GM12878 (cell line): ENCODE measurements around the gene DPP6. TPM values are rescaled to one million over a fixed set of nuclear protein-coding genes. Genes with fewer than 3 reads are reported as not detected.

Experiments used
- ATAC-seq: fragments of 200-7000 bp; cut with Tn5 transposase; 3 replicates; pipeline ENCODE4 v1.9.1; 2020; ENCODE audit warnings: mild to moderate bottlenecking, moderate library complexity
- BruUV-seq: library from RNA; stranded (reverse); fragments of 400-500 nt; replicated peaks from 2 replicates; lab custom pipeline; 2021; lab: Mats Ljungman, UMichigan
- CTCF ChIA-PET: fragments of 300-600 bp; sonication (Branson Sonifier 250); formaldehyde crosslinking; extraction: SDS; loops from one replicate; lab custom pipeline; 2021; ENCODE audit warnings: inconsistent platforms; lab: Yijun Ruan, JAX
- POLR2A ChIA-PET: fragments of 350-600 bp; formaldehyde crosslinking; extraction: SDS; loops from one replicate; lab custom pipeline; 2021; ENCODE audit warnings: inconsistent platforms; lab: Charles Lee
- RAD21 ChIA-PET: fragments of 300-600 bp; sonication (Branson Sonifier 250); formaldehyde crosslinking; loops from one replicate; lab custom pipeline; 2023; ENCODE audit warnings: antibody characterized with exemption; ENCODE audit not compliant: unreplicated experiment; lab: Charles Lee
- SMC1A ChIA-PET: fragments of 300-600 bp; sonication (Branson Sonifier 250); formaldehyde crosslinking; loops from one replicate; lab custom pipeline; 2023; ENCODE audit not compliant: unreplicated experiment, uncharacterized antibody; lab: Charles Lee
- DNase-seq: peaks from one replicate; pipeline ENCODE4 v3.0.0-alpha.2; 2011; ENCODE audit warnings: low read depth, low spot score
- FAIRE-seq: peaks from 3 replicates; lab custom pipeline; 2011; peaks lifted over from hg19 to GRCh38; lab: Jason Lieb, UNC
- H2AFZ ChIP-seq: 2 replicates; pipeline ENCODE4 v1.6.0; 2011; ENCODE audit warnings: low read depth, low read length, control low read depth; ENCODE audit not compliant: control insufficient read depth
- H3K27ac ChIP-seq: 2 replicates; pipeline ENCODE4 v1.5.1; 2011; ENCODE audit warnings: control low read depth; ENCODE audit not compliant: control insufficient read depth, insufficient read depth
- H3K27me3 ChIP-seq, 2 experiments: replicated peaks in 1 of 2; 2 replicates each; pipeline versions ENCODE4 v1.6.0 to v1.6.1; 2011; ENCODE audit warnings: low read length in 1 of 2; ENCODE audit not compliant: control insufficient read depth in 2 of 2, insufficient read depth in 2 of 2
- H3K36me3 ChIP-seq, 2 experiments: 2 replicates each; pipeline ENCODE4 v1.5.1; 2011; ENCODE audit warnings: low read length in 1 of 2; ENCODE audit not compliant: control insufficient read depth in 2 of 2, insufficient read depth in 2 of 2
- H3K4me1 ChIP-seq: 2 replicates; pipeline ENCODE4 v1.6.1; 2011; ENCODE audit warnings: mild to moderate bottlenecking, low read length, moderate library complexity, mixed read lengths; ENCODE audit not compliant: control insufficient read depth, insufficient read depth
- H3K4me2 ChIP-seq: 2 replicates; pipeline ENCODE4 v1.6.0; 2011; ENCODE audit warnings: control low read depth; ENCODE audit not compliant: control insufficient read depth, insufficient read depth
- H3K4me3 ChIP-seq: fragments of 200-600 bp; sonication (generic); 2 replicates; pipeline ENCODE4 v1.5.1; 2016
- H3K79me2 ChIP-seq: 2 replicates; pipeline ENCODE4 v1.6.0; 2011; ENCODE audit warnings: low read length; ENCODE audit not compliant: control insufficient read depth, insufficient read depth
- H3K9ac ChIP-seq: 2 replicates; pipeline ENCODE4 v1.8.0; 2011; ENCODE audit warnings: low read length, control low read depth, mixed read lengths; ENCODE audit not compliant: control insufficient read depth, insufficient read depth
- H3K9me3 ChIP-seq: replicated peaks from 3 replicates; pipeline ENCODE4 v1.5.1; 2011; ENCODE audit warnings: mild to moderate bottlenecking, low read length; ENCODE audit not compliant: control insufficient read depth, insufficient read depth
- H4K20me1 ChIP-seq: 2 replicates; pipeline ENCODE4 v1.6.0; 2011; ENCODE audit not compliant: control insufficient read depth, insufficient read depth
- CREM ChIP-seq: IDR thresholded peaks from 2 replicates; pipeline ENCODE4 v1.6.1; 2014; ENCODE audit warnings: antibody characterized with exemption, low read depth
- ETV6 ChIP-seq, 2 experiments: fragments of 450-650 bp in 1 of 2; IDR thresholded peaks in 1 of 2; conservative IDR thresholded peaks in 1 of 2; 2 replicates each; pipeline ENCODE4 v1.6.1; 2014; ENCODE audit warnings: antibody characterized with exemption in 1 of 2, borderline replicate concordance in 1 of 2, low read depth in 1 of 2, mild to moderate bottlenecking in 1 of 2, moderate library complexity in 1 of 2
- HCFC1 ChIP-seq: fragments of 150-350 bp; IDR thresholded peaks from 2 replicates; pipeline ENCODE4 v1.6.1; 2014; ENCODE audit warnings: low read length
- MEF2B ChIP-seq: fragments of 450-650 bp; IDR thresholded peaks from 2 replicates; pipeline ENCODE4 v1.6.1; 2018; ENCODE audit warnings: mild to moderate bottlenecking, moderate library complexity; ENCODE audit not compliant: partially characterized antibody, poor library complexity, severe bottlenecking
- NR2C2 ChIP-seq: IDR thresholded peaks from 2 replicates; pipeline ENCODE4 v1.6.1; 2011; ENCODE audit warnings: borderline replicate concordance, low read depth; ENCODE audit not compliant: control insufficient read depth, insufficient read length
- STAT3 ChIP-seq: IDR thresholded peaks from 2 replicates; pipeline ENCODE4 v1.6.1; 2011; ENCODE audit warnings: low read depth, low read length, improper control_type of control experiment
- TCF12 ChIP-seq: IDR thresholded peaks from 2 replicates; pipeline ENCODE4 v1.6.1; 2011; ENCODE audit warnings: low read depth, mild to moderate bottlenecking, low read length
- ZNF217 ChIP-seq: fragments of 450-650 bp; IDR thresholded peaks from 2 replicates; pipeline ENCODE4 v1.6.1; 2017; ENCODE audit warnings: antibody characterized with exemption, mild to moderate bottlenecking
- ZNF24 ChIP-seq: fragments of 450-650 bp; IDR thresholded peaks from 2 replicates; pipeline ENCODE4 v1.6.1; 2017; ENCODE audit warnings: antibody characterized with exemption, mild to moderate bottlenecking
- ZSCAN29 ChIP-seq: fragments of 450-650 bp; IDR thresholded peaks from 2 replicates; pipeline ENCODE4 v1.6.1; 2017; ENCODE audit warnings: mild to moderate bottlenecking, moderate library complexity
- WGBS: methylation state at CpG from one replicate; pipeline ENCODE4 v1.1.6; 2016; ENCODE audit warnings: low lambda C conversion rate; ENCODE audit not compliant: insufficient replicate concordance, insufficient coverage; ENCODE audit errors: missing lambda C conversion rate; 5-methylcytosine and 5-hydroxymethylcytosine counted together
- in situ Hi-C: fragments of 300-500 bp; cut with MboI; formaldehyde crosslinking; loops from 9 replicates; pipeline ENCODE4 v1.14.3; 2018; ENCODE audit warnings: mixed read lengths
- intact Hi-C: fragments of 100-400 bp; cut with micrococcal nuclease; formaldehyde crosslinking; loops from one replicate; pipeline ENCODE4 v1.14.2; 2022; ENCODE audit not compliant: unreplicated experiment
- polyA plus RNA-seq, 11 experiments: library from polyadenylated mRNA; depleted of rRNA in 4 of 11; unstranded in 6 of 11; stranded (reverse) in 5 of 11; fragments of >200 nt; fragmentation: Nextera tagmentation in 4 of 11; fragmentation: Illumina TruSeq in 1 of 11; extraction: Ambion mirVana in 4 of 11; extraction: Trizol in 1 of 11; gene quantifications; 1 replicate in 1 of 11; 2 replicates in 10 of 11; pipeline versions ENCODE4 v1.2.1 to v1.2.3, GENCODE V29; 2011 to 2016; ENCODE audit warnings: inconsistent platforms in 2 of 11, missing spikeins in 2 of 11, low read depth in 1 of 11
- total RNA-seq, 4 experiments: library from RNA; depleted of rRNA in 3 of 4; stranded (reverse); fragments of >200 nt in 3 of 4; fragmentation: Illumina TruSeq in 1 of 4; extraction: Trizol in 1 of 4; gene quantifications; 2 replicates each; pipeline versions ENCODE4 v1.2.1 to v1.2.3, GENCODE V29; 2013 to 2021
- TF ChIP-seq, protein P1 (sequence below): IDR thresholded peaks from 2 replicates; pipeline ENCODE4 v1.6.1; 2011; ENCODE audit warnings: borderline replicate concordance, low read depth, mild to moderate bottlenecking, moderate library complexity, mixed read lengths, low read length; ENCODE audit not compliant: insufficient read depth; ENCODE audit errors: extremely low read length
- TF ChIP-seq, protein P2 (sequence below): IDR thresholded peaks from 2 replicates; pipeline ENCODE4 v1.6.1; 2011; ENCODE audit warnings: borderline replicate concordance, low read depth, mild to moderate bottlenecking, moderate library complexity, low read length; ENCODE audit not compliant: insufficient read depth, poor library complexity, severe bottlenecking
- TF ChIP-seq, protein P3 (sequence below): fragments of 150-350 bp; IDR thresholded peaks from 2 replicates; pipeline ENCODE4 v1.6.1; 2016; ENCODE audit warnings: low read depth, low read length
- TF ChIP-seq, protein P4 (sequence below): IDR thresholded peaks from 2 replicates; pipeline ENCODE4 v1.6.1; 2011; ENCODE audit warnings: low read depth, mild to moderate bottlenecking, low read length, moderate library complexity, borderline replicate concordance; ENCODE audit errors: extremely low read depth
- TF ChIP-seq, protein P5 (sequence below): fragments of 450-650 bp; conservative IDR thresholded peaks from 2 replicates; pipeline ENCODE4 v1.6.1; 2017; ENCODE audit warnings: mild to moderate bottlenecking, moderate library complexity

The DPP6 gene
- total and polyA plus RNA-seq, 10 of the 15 experiments (the other 5 are each of a cell fraction or from before 2014, with no cell fraction given) = not detected

DNA sequence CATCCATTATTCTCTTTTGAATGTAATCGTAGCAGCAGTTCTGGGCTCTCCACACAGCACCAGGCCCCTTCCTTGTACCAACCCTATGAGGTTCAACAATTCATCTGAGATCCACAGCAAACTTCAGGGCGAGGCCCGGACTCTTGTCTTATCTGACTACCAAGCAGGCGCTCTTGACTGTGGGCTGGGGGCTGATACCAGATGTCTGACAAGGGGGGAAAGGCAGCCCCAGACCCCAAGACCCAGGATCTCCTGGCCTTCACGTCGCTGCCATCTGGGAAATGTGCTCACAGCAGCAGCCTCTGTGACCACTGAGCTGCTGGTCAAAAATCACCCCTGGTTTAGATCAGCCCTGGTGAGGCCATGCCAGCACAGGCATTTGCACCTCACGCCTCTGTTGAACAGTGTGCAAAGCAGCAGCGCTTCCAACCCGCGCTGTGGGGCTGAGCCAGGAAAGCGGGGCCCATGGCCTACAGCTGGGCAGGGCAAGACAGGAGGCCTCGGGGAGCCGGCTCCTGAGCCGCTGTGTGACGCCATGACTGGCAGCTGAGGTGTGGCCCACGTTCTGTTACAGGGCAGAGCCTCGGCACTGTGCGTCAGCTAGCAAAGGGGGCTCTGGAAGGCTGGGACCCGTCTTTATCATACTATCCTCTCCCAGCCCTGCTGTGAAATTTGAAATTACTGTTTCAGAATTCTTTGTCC, 806.8 kb downstream of the DPP6 start:
- WGBS = 51% methylated on average over 19 of the region's 19 CpGs
- TF ChIP-seq, protein P1, sequence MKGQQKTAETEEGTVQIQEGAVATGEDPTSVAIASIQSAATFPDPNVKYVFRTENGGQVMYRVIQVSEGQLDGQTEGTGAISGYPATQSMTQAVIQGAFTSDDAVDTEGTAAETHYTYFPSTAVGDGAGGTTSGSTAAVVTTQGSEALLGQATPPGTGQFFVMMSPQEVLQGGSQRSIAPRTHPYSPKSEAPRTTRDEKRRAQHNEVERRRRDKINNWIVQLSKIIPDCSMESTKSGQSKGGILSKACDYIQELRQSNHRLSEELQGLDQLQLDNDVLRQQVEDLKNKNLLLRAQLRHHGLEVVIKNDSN = no peak
- TF ChIP-seq ZSCAN29 (no peak), MEF2B (no peak), NR2C2 (no peak), HCFC1 (no peak), TCF12 (no peak), ZNF217 (no peak), CREM (no peak), ETV6 (conservative IDR thresholded peaks at IDR 0.05 in 1 of 2, IDR thresholded peaks at IDR 0.05 in 1 of 2; ENCODE audit: borderline replicate concordance in 1 of 2, low read depth in 1 of 2) (no peak), ZNF24 (no peak), STAT3 (no peak)
- TF ChIP-seq, protein P2, sequence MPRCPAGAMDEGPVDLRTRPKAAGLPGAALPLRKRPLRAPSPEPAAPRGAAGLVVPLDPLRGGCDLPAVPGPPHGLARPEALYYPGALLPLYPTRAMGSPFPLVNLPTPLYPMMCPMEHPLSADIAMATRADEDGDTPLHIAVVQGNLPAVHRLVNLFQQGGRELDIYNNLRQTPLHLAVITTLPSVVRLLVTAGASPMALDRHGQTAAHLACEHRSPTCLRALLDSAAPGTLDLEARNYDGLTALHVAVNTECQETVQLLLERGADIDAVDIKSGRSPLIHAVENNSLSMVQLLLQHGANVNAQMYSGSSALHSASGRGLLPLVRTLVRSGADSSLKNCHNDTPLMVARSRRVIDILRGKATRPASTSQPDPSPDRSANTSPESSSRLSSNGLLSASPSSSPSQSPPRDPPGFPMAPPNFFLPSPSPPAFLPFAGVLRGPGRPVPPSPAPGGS = no peak
- TF ChIP-seq, protein P3, sequence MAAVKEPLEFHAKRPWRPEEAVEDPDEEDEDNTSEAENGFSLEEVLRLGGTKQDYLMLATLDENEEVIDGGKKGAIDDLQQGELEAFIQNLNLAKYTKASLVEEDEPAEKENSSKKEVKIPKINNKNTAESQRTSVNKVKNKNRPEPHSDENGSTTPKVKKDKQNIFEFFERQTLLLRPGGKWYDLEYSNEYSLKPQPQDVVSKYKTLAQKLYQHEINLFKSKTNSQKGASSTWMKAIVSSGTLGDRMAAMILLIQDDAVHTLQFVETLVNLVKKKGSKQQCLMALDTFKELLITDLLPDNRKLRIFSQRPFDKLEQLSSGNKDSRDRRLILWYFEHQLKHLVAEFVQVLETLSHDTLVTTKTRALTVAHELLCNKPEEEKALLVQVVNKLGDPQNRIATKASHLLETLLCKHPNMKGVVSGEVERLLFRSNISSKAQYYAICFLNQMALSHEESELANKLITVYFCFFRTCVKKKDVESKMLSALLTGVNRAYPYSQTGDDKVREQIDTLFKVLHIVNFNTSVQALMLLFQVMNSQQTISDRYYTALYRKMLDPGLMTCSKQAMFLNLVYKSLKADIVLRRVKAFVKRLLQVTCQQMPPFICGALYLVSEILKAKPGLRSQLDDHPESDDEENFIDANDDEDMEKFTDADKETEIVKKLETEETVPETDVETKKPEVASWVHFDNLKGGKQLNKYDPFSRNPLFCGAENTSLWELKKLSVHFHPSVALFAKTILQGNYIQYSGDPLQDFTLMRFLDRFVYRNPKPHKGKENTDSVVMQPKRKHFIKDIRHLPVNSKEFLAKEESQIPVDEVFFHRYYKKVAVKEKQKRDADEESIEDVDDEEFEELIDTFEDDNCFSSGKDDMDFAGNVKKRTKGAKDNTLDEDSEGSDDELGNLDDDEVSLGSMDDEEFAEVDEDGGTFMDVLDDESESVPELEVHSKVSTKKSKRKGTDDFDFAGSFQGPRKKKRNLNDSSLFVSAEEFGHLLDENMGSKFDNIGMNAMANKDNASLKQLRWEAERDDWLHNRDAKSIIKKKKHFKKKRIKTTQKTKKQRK = no peak
- TF ChIP-seq, protein P4, sequence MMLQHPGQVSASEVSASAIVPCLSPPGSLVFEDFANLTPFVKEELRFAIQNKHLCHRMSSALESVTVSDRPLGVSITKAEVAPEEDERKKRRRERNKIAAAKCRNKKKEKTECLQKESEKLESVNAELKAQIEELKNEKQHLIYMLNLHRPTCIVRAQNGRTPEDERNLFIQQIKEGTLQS = no peak
- TF ChIP-seq, protein P5, sequence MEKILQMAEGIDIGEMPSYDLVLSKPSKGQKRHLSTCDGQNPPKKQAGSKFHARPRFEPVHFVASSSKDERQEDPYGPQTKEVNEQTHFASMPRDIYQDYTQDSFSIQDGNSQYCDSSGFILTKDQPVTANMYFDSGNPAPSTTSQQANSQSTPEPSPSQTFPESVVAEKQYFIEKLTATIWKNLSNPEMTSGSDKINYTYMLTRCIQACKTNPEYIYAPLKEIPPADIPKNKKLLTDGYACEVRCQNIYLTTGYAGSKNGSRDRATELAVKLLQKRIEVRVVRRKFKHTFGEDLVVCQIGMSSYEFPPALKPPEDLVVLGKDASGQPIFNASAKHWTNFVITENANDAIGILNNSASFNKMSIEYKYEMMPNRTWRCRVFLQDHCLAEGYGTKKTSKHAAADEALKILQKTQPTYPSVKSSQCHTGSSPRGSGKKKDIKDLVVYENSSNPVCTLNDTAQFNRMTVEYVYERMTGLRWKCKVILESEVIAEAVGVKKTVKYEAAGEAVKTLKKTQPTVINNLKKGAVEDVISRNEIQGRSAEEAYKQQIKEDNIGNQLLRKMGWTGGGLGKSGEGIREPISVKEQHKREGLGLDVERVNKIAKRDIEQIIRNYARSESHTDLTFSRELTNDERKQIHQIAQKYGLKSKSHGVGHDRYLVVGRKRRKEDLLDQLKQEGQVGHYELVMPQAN = no peak
- DNase-seq (no peak), FAIRE-seq (no peak), ATAC-seq (no peak)
- BruUV-seq = no TSS peak
- no peak overlapping the region for H3K4me2 ChIP-seq
- no peak overlapping the region for H3K4me3 ChIP-seq
- ChIA-PET POLR2A (interaction anchor here (1.1 kb wide), 1 partner anchor 17 kb away, joined by 3 read pairs; no protein-coding TSS in a partner anchor), SMC1A (no interaction called here), CTCF (no interaction called here), RAD21 (no interaction called here)
- no peak overlapping the region for H3K27ac ChIP-seq
- H3K27me3 ChIP-seq = no peaks in the 10 kb centered on the region
- in situ Hi-C loops (no loop called here), intact Hi-C loops (no loop called here)
- no peaks in the 10 kb centered on the region for H3K4me1 ChIP-seq
- no peaks in the 10 kb centered on the region for H4K20me1 ChIP-seq
- no peaks in the 10 kb centered on the region for H3K9me3 ChIP-seq
- no peaks in the 10 kb centered on the region for H3K79me2 ChIP-seq
- no peaks in the 10 kb centered on the region for H3K36me3 ChIP-seq
- H3K9ac ChIP-seq = no peak overlapping the region
- no peak overlapping the region for H2AFZ ChIP-seq
